ENCODE data around the gene CCSER1.

GRCh38 chr4:90922174-90922573 lies 795.0 kb downstream of the CCSER1 start:
- TF ChIP-seq EZH2 (IDR thresholded peaks at IDR 0.05; ENCODE audit: borderline replicate concordance, low read length) (no peak), CTCF (IDR thresholded peaks at IDR 0.05; ENCODE audit: low read length) (no peak)

Measured in OCI-LY1 (cell line).